Heart left ventricle (tissue), 16 donors: ENCODE data around the gene MACROD1. TPM values are rescaled to one million over a fixed set of nuclear protein-coding genes. Genes with fewer than 3 reads are reported as not detected.

Experiments used
- ATAC-seq, 4 donors: fragments of 200-7000 bp; cut with Tn5 transposase; one replicate each; pipeline ENCODE4 v1.9.1; 2020 to 2022; ENCODE audit warnings: moderate library complexity in 4 of 4, mild to moderate bottlenecking in 3 of 4, moderate number of reproducible peaks in 1 of 4
- DNase-seq, 5 donors: peaks; one replicate each; pipeline ENCODE4 v3.0.0-alpha.2; 2020
- H3K27ac ChIP-seq, 12 donors: fragments of 200-600 bp; sonication (generic) in 4 of 12; one replicate each; pipeline versions ENCODE4 v1.5.0 to v1.8.0; 2016 to 2022; ENCODE audit warnings: mild to moderate bottlenecking in 2 of 12
- H3K27me3 ChIP-seq, 9 donors: fragments of 200-600 bp; sonication (generic) in 2 of 9; one replicate each; pipeline versions ENCODE4 v1.5.1 to v1.8.0; 2016 to 2022; ENCODE audit warnings: mild to moderate bottlenecking in 3 of 9
- H3K36me3 ChIP-seq, 9 donors: fragments of 200-600 bp; sonication (generic) in 2 of 9; one replicate each; pipeline versions ENCODE4 v1.5.0 to v1.8.0; 2018 to 2022; ENCODE audit warnings: mild to moderate bottlenecking in 2 of 9
- H3K4me1 ChIP-seq, 12 donors: fragments of 200-600 bp; sonication (generic) in 4 of 12; one replicate each; pipeline versions ENCODE4 v1.5.0 to v1.8.0; 2016 to 2022; ENCODE audit warnings: mild to moderate bottlenecking in 3 of 12
- H3K4me3 ChIP-seq, 12 donors: fragments of 200-600 bp; sonication (generic) in 4 of 12; one replicate each; pipeline versions ENCODE4 v1.5.0 to v1.8.0; 2017 to 2022; ENCODE audit warnings: mild to moderate bottlenecking in 9 of 12, moderate library complexity in 4 of 12
- H3K9me3 ChIP-seq, 12 donors: fragments of 200-600 bp; sonication (generic) in 4 of 12; one replicate each; pipeline versions ENCODE4 v1.5.0 to v1.8.0; 2016 to 2022; ENCODE audit warnings: mild to moderate bottlenecking in 1 of 12
- CTCF ChIP-seq, 12 donors: fragments of 200-600 bp; sonication (generic) in 4 of 12; IDR thresholded peaks; one replicate each; pipeline versions ENCODE4 v1.5.0 to v1.8.0; 2018 to 2022; ENCODE audit warnings: antibody characterized with exemption in 12 of 12, mild to moderate bottlenecking in 5 of 12
- POLR2A ChIP-seq, 2 donors: fragments of 450-650 bp; IDR thresholded peaks; one replicate each; pipeline ENCODE4 v1.6.1; 2017; ENCODE audit warnings: antibody characterized with exemption in 2 of 2, mild to moderate bottlenecking in 2 of 2, moderate library complexity in 2 of 2
- WGBS, 4 donors: extraction: QIAGEN DNeasy Blood & Tissue Kit in 2 of 4; methylation state at CpG; one replicate each; pipeline versions ENCODE4 v1.1.5 to v1.1.7; 2013 to 2018; 5-methylcytosine and 5-hydroxymethylcytosine counted together
- intact Hi-C, 10 donors: fragments of 100-400 bp; cut with DNase I; formaldehyde crosslinking; loops; one replicate each; pipeline versions ENCODE4 v1.11.1 to v1.14.2; 2022
- polyA plus RNA-seq, 2 donors: library from polyadenylated mRNA; stranded (reverse); fragments of 200-250 nt; gene quantifications; one replicate each; pipeline ENCODE4 v1.2.3, GENCODE V29; 2013
- total RNA-seq, 9 donors: library from RNA; depleted of rRNA in 2 of 9; stranded (reverse); fragments of >200 nt in 2 of 9; fragmentation: NEBNext Ultra II Directional in 3 of 9; extraction: Animal tissue kit (Norgen Biotek cat#: 25700) in 3 of 9; gene quantifications; one replicate each; pipeline versions ENCODE4 v1.1.0 to v1.2.4, GENCODE V29; 2016 to 2023
- donor health status: ischemic (EF 13 %, LVEDD 7.1; RV severe dilation, severe dysfunction).
- donor health status: healthy with polysubstance abuse.
- donor health status: DM: no; HTN: yes; CAD: no.
- donor health status: DM: no; HTN: no; CAD: no.
- donor health status: ischemic (EF 25% LVEDD 6.9; RV normal size, moderate dysfunction).
- donor health status: ischemic (EF 25% LVEDD 5.7; RV mildly dilated, moderate dysfunction).
- donor health status: healthy.
- donor health status: DM: yes; HTN: yes; CAD: no.
- donor health status: ischemic (EF 35%, LVEDD 5.7; RV mildly dilated, moderate dysfunction).
- donor health status: nonischemic (EF 11% LVEDD 7.7; RV severe dilation, severe dysfunction).
- donor health status: DM: yes; HTN: yes; CAD: no.
- donor health status: PGD.
- donor health status: ischemic (EF 29% LVEDD 5.4; RV normal size, mild dysfunction).
- donor health status: nonischemic (EF 23%, LVEDD 6.1; RV moderate dilation, normal function).

MACROD1 gene
- total and polyA plus RNA-seq, 11 donors, result 48.9 to 287 (median 116) TPM

GRCh38 chr11:64063777-64064176 is 102.1 kb downstream of the MACROD1 start:
- DNase-seq (no peak), ATAC-seq (no peak)
- Histone ChIP-seq H3K4me1 (peaks cover 0 to 26% (median 7%) of the 10 kb centered on the region in 12 donors), H3K4me3 (no peak overlapping the region), H3K27ac (no peak overlapping the region), H3K9me3 (no peaks in the 10 kb centered on the region), H3K36me3 (no peaks in the 10 kb centered on the region), H3K27me3 (peaks cover 0 to 19% (median 0%) of the 10 kb centered on the region in 9 donors)
- TF ChIP-seq POLR2A (IDR thresholded peaks at IDR 0.05) (no peak), CTCF (IDR thresholded peaks at IDR 0.05) (no peak)
- intact Hi-C loops, result no loop called here
- 85 to 90% (median 89%) methylated on average over 13 of the region's 13 CpGs for WGBS, 4 donors

GRCh38 chr11:64062185-64063039 is 103.5 kb downstream of the MACROD1 start:
- Histone ChIP-seq H3K4me1 (peaks cover 2 to 37% (median 12%) of the 10 kb centered on the region in 12 donors), H3K36me3 (no peaks in the 10 kb centered on the region), H3K4me3 (no peak overlapping the region), H3K9me3 (no peaks in the 10 kb centered on the region), H3K27me3 (peaks cover 0 to 19% (median 0%) of the 10 kb centered on the region in 9 donors), H3K27ac (no peak overlapping the region)
- no peak for DNase-seq
- WGBS, 4 donors, result 93 to 95% (median 94%) methylated on average over 9 to 16 of the region's 16 CpGs
- no peak for ATAC-seq
- intact Hi-C loops, result no loop called here
- no peak for TF ChIP-seq CTCF (IDR thresholded peaks at IDR 0.05)

- Histone ChIP-seq H3K27me3 (peaks cover 0 to 19% (median 0%) of the 10 kb centered on the region in 9 donors), H3K9me3 (no peaks in the 10 kb centered on the region), H3K4me1 (peaks cover 2 to 51% (median 17%) of the 10 kb centered on the region in 12 donors), H3K36me3 (no peaks in the 10 kb centered on the region), H3K4me3 (peak overlapping the region in 11 of 12 donors; percentile 11 to 54 (median 38)), H3K27ac (no peak overlapping the region)
- intact Hi-C loops, result no loop called here
- peak; percentile 33 to 79 (median 65) for DNase-seq
- no peak for TF ChIP-seq POLR2A (IDR thresholded peaks at IDR 0.05)
- no peak for TF ChIP-seq CTCF (IDR thresholded peaks at IDR 0.05)
- peak in 1 of 4 donors; percentile 61 for ATAC-seq
- WGBS, 4 donors, result 7 to 15% (median 9%) methylated on average over 13 to 42 of the region's 42 CpGs
Measured at GRCh38 chr11:64060861-64061444, 105.0 kb downstream of the MACROD1 start.

- no peak for DNase-seq
- TF ChIP-seq CTCF (IDR thresholded peaks at IDR 0.05), result no peak
- no peak for TF ChIP-seq POLR2A (IDR thresholded peaks at IDR 0.05)
- 30 to 33% (median 31%) methylated on average over 22 to 35 of the region's 35 CpGs for WGBS, 4 donors
- Histone ChIP-seq H3K9me3 (no peaks in the 10 kb centered on the region), H3K27ac (no peak overlapping the region), H3K36me3 (no peaks in the 10 kb centered on the region), H3K4me1 (peaks cover 2 to 57% (median 19%) of the 10 kb centered on the region in 12 donors), H3K27me3 (peaks cover 0 to 19% (median 0%) of the 10 kb centered on the region in 9 donors), H3K4me3 (peak overlapping the region in 11 of 12 donors; percentile 11 to 54 (median 38))
- intact Hi-C loops, result no loop called here
- ATAC-seq, result no peak
Measured at GRCh38 chr11:64060263-64060860, 105.6 kb downstream of the MACROD1 start.
